ENCODE data around the gene LIMS3. TPM values are rescaled to one million over a fixed set of nuclear protein-coding genes. Genes with fewer than 3 reads are reported as not detected.
"Not testable (repeated sequence)": the region's sequence is repeated elsewhere in the genome, so short reads cannot be mapped to it uniquely, and the experiment has no call there.

Gene LIMS3
- total RNA-seq, 2 experiments from 2014 or later: 1.1 to 2.1 TPM

- H3K27ac ChIP-seq (ENCODE audit: low read depth, low read length, poor library complexity, severe bottlenecking); intact Hi-C loops (cut with micrococcal nuclease; ENCODE audit: unreplicated experiment); H3K4me2 ChIP-seq (ENCODE audit: low read length); H3K4me3 ChIP-seq (ENCODE audit: low read depth, low read length, poor library complexity, severe bottlenecking); CTCF ChIA-PET (ENCODE audit: unreplicated experiment); POLR2A ChIA-PET; H3K4me1 ChIP-seq (ENCODE audit: insufficient read depth, low read length, poor library complexity, severe bottlenecking); H3K79me2 ChIP-seq (ENCODE audit: insufficient read depth, low read depth, low read length); H2AFZ ChIP-seq (ENCODE audit: low read length); H3K9me3 ChIP-seq (ENCODE audit: low read length); DNase-seq (ENCODE audit: low spot score); BruUV-seq (replicated peaks); H3K9me2 ChIP-seq (ENCODE audit: insufficient read depth, low read length); H4K20me1 ChIP-seq (ENCODE audit: insufficient read depth, low read length); H3K36me3 ChIP-seq (ENCODE audit: insufficient read depth, low read length): not testable (repeated sequence)
These were observed 23.3 kb downstream of the LIMS3 start for GRCh38 chr2:109921543-109922384.

- H3K9me2 ChIP-seq (ENCODE audit: insufficient read depth, low read length); DNase-seq (ENCODE audit: low spot score); H3K4me3 ChIP-seq (ENCODE audit: low read depth, low read length, poor library complexity, severe bottlenecking); intact Hi-C loops (cut with micrococcal nuclease; ENCODE audit: unreplicated experiment); H3K79me2 ChIP-seq (ENCODE audit: insufficient read depth, low read depth, low read length); H3K4me1 ChIP-seq (ENCODE audit: insufficient read depth, low read length, poor library complexity, severe bottlenecking); H3K4me2 ChIP-seq (ENCODE audit: low read length); H3K36me3 ChIP-seq (ENCODE audit: insufficient read depth, low read length); POLR2A ChIA-PET; H2AFZ ChIP-seq (ENCODE audit: low read length); H3K9me3 ChIP-seq (ENCODE audit: low read length); H4K20me1 ChIP-seq (ENCODE audit: insufficient read depth, low read length); CTCF ChIA-PET (ENCODE audit: unreplicated experiment); BruUV-seq (replicated peaks); H3K27ac ChIP-seq (ENCODE audit: low read depth, low read length, poor library complexity, severe bottlenecking): not testable (repeated sequence)
These were observed 26.0 kb downstream of the LIMS3 start for GRCh38 chr2:109924481-109924880.

- H3K79me2 ChIP-seq (ENCODE audit: insufficient read depth, low read depth, low read length); DNase-seq (ENCODE audit: low spot score); CTCF ChIA-PET (ENCODE audit: unreplicated experiment); intact Hi-C loops (cut with micrococcal nuclease; ENCODE audit: unreplicated experiment); H3K9me2 ChIP-seq (ENCODE audit: insufficient read depth, low read length); H3K27ac ChIP-seq (ENCODE audit: low read depth, low read length, poor library complexity, severe bottlenecking); BruUV-seq (replicated peaks); H3K4me2 ChIP-seq (ENCODE audit: low read length); POLR2A ChIA-PET; H3K4me3 ChIP-seq (ENCODE audit: low read depth, low read length, poor library complexity, severe bottlenecking); H2AFZ ChIP-seq (ENCODE audit: low read length); H3K36me3 ChIP-seq (ENCODE audit: insufficient read depth, low read length); H3K4me1 ChIP-seq (ENCODE audit: insufficient read depth, low read length, poor library complexity, severe bottlenecking); H4K20me1 ChIP-seq (ENCODE audit: insufficient read depth, low read length); H3K9me3 ChIP-seq (ENCODE audit: low read length): not testable (repeated sequence)
These were observed 29.3 kb downstream of the LIMS3 start for GRCh38 chr2:109927803-109928202.

- BruUV-seq (replicated peaks); H3K79me2 ChIP-seq (ENCODE audit: insufficient read depth, low read depth, low read length); H3K9me2 ChIP-seq (ENCODE audit: insufficient read depth, low read length); DNase-seq (ENCODE audit: low spot score); CTCF ChIA-PET (ENCODE audit: unreplicated experiment); H3K36me3 ChIP-seq (ENCODE audit: insufficient read depth, low read length); H3K4me2 ChIP-seq (ENCODE audit: low read length); POLR2A ChIA-PET; H2AFZ ChIP-seq (ENCODE audit: low read length); intact Hi-C loops (cut with micrococcal nuclease; ENCODE audit: unreplicated experiment); H3K4me1 ChIP-seq (ENCODE audit: insufficient read depth, low read length, poor library complexity, severe bottlenecking); H4K20me1 ChIP-seq (ENCODE audit: insufficient read depth, low read length); H3K9me3 ChIP-seq (ENCODE audit: low read length); H3K27ac ChIP-seq (ENCODE audit: low read depth, low read length, poor library complexity, severe bottlenecking); H3K4me3 ChIP-seq (ENCODE audit: low read depth, low read length, poor library complexity, severe bottlenecking): not testable (repeated sequence)
These were observed 30.7 kb downstream of the LIMS3 start for GRCh38 chr2:109929222-109929621.

GRCh38 chr2:109936534-109936933, 38.0 kb downstream of the LIMS3 start:
- H3K9me3 ChIP-seq (ENCODE audit: low read length); H3K79me2 ChIP-seq (ENCODE audit: insufficient read depth, low read depth, low read length); H3K4me2 ChIP-seq (ENCODE audit: low read length); H4K20me1 ChIP-seq (ENCODE audit: insufficient read depth, low read length); BruUV-seq (replicated peaks); DNase-seq (ENCODE audit: low spot score); H3K4me3 ChIP-seq (ENCODE audit: low read depth, low read length, poor library complexity, severe bottlenecking); H3K9me2 ChIP-seq (ENCODE audit: insufficient read depth, low read length); H3K27ac ChIP-seq (ENCODE audit: low read depth, low read length, poor library complexity, severe bottlenecking); intact Hi-C loops (cut with micrococcal nuclease; ENCODE audit: unreplicated experiment); CTCF ChIA-PET (ENCODE audit: unreplicated experiment); H3K4me1 ChIP-seq (ENCODE audit: insufficient read depth, low read length, poor library complexity, severe bottlenecking); H3K36me3 ChIP-seq (ENCODE audit: insufficient read depth, low read length); H2AFZ ChIP-seq (ENCODE audit: low read length); POLR2A ChIA-PET: not testable (repeated sequence)

- H3K9me2 ChIP-seq (ENCODE audit: insufficient read depth, low read length); POLR2A ChIA-PET; H3K36me3 ChIP-seq (ENCODE audit: insufficient read depth, low read length); intact Hi-C loops (cut with micrococcal nuclease; ENCODE audit: unreplicated experiment); BruUV-seq (replicated peaks); DNase-seq (ENCODE audit: low spot score); H3K9me3 ChIP-seq (ENCODE audit: low read length); H3K4me1 ChIP-seq (ENCODE audit: insufficient read depth, low read length, poor library complexity, severe bottlenecking); H3K79me2 ChIP-seq (ENCODE audit: insufficient read depth, low read depth, low read length); H4K20me1 ChIP-seq (ENCODE audit: insufficient read depth, low read length); H3K4me3 ChIP-seq (ENCODE audit: low read depth, low read length, poor library complexity, severe bottlenecking); H3K27ac ChIP-seq (ENCODE audit: low read depth, low read length, poor library complexity, severe bottlenecking); CTCF ChIA-PET (ENCODE audit: unreplicated experiment); H2AFZ ChIP-seq (ENCODE audit: low read length); H3K4me2 ChIP-seq (ENCODE audit: low read length): not testable (repeated sequence)
These were observed 46.9 kb downstream of the LIMS3 start for GRCh38 chr2:109945362-109945761.
